B cell (primary cell): ENCODE measurements around the gene S100A1. TPM values are rescaled to one million over a fixed set of nuclear protein-coding genes. Genes with fewer than 3 reads are reported as not detected.

Source experiments
- ATAC-seq: fragments of 200-7000 bp; cut with Tn5 transposase; one replicate; pipeline ENCODE4 v1.10.0; 2021; ENCODE audit warnings: low read depth, mild to moderate bottlenecking, moderate number of reproducible peaks, moderate library complexity
- CTCF ChIA-PET: fragments of 350-600 bp; sonication (Branson Sonifier 250); formaldehyde crosslinking; loops from one replicate; lab custom pipeline; 2021; ENCODE audit warnings: antibody characterized with exemption, inconsistent platforms; lab: Charles Lee
- POLR2A ChIA-PET: fragments of 350-600 bp; sonication (Branson Sonifier 250); formaldehyde crosslinking; loops from one replicate; lab custom pipeline; 2021; ENCODE audit warnings: antibody characterized with exemption; lab: Charles Lee
- DNase-seq: peaks from one replicate; pipeline ENCODE4 v3.0.0; 2013
- H2AFZ ChIP-seq: 2 replicates; pipeline ENCODE4 v1.6.1; 2012; ENCODE audit warnings: mild to moderate bottlenecking, low read depth, low read length; ENCODE audit not compliant: insufficient read depth, poor library complexity, severe bottlenecking
- H3K27ac ChIP-seq, 2 donors: 1 replicate in 1 of 2; 2 replicates in 1 of 2; pipeline ENCODE4 v1.5.1; 2012 to 2013; ENCODE audit warnings: low read length in 2 of 2, mild to moderate bottlenecking in 2 of 2, moderate library complexity in 1 of 2
- H3K27me3 ChIP-seq, 4 experiments: fragments of 200-600 bp in 1 of 4; sonication (generic) in 1 of 4; replicated peaks in 1 of 4; 1 replicate in 2 of 4; 2 replicates in 2 of 4; pipeline versions ENCODE4 v1.6.1 to v1.7.0; 2013 to 2016; ENCODE audit warnings: low read length in 3 of 4, mild to moderate bottlenecking in 2 of 4, mixed read lengths in 1 of 4, moderate library complexity in 1 of 4; ENCODE audit not compliant: insufficient read depth in 4 of 4, control insufficient read depth in 3 of 4; ENCODE audit errors: control extremely low read depth in 1 of 4
- H3K36me3 ChIP-seq, 2 experiments: replicated peaks in 1 of 2; 1 replicate in 1 of 2; 2 replicates in 1 of 2; pipeline versions ENCODE4 v1.6.1 to v1.7.1; 2013; ENCODE audit warnings: low read length in 1 of 2; ENCODE audit not compliant: insufficient read depth in 2 of 2, control insufficient read depth in 1 of 2; ENCODE audit errors: control extremely low read depth in 1 of 2, extremely low read depth in 1 of 2
- H3K4me1 ChIP-seq, 2 donors: fragments of 200-600 bp in 1 of 2; sonication (generic) in 1 of 2; 1 replicate in 1 of 2; 2 replicates in 1 of 2; pipeline versions ENCODE4 v1.5.1 to v1.6.1; 2013 to 2017; ENCODE audit warnings: low read length in 2 of 2; ENCODE audit not compliant: control insufficient read depth in 2 of 2, insufficient read depth in 2 of 2
- H3K4me2 ChIP-seq: replicated peaks from 2 replicates; pipeline ENCODE3; 2012; ENCODE audit warnings: mild to moderate bottlenecking, low read depth, low read length; ENCODE audit not compliant: poor library complexity, severe bottlenecking
- H3K4me3 ChIP-seq, 5 experiments: fragments of 200-600 bp in 1 of 5; sonication (generic) in 1 of 5; 1 replicate in 3 of 5; 2 replicates in 2 of 5; pipeline versions ENCODE4 v1.5.1 to v1.7.0; 2011 to 2016; ENCODE audit warnings: low read length in 4 of 5, mild to moderate bottlenecking in 4 of 5, low read depth in 2 of 5, control low read depth in 1 of 5, moderate library complexity in 1 of 5; ENCODE audit not compliant: insufficient read depth in 1 of 5; ENCODE audit errors: control extremely low read depth in 1 of 5, extremely low read depth in 1 of 5
- H3K79me2 ChIP-seq: fragments of 200-600 bp; sonication (generic); one replicate; pipeline ENCODE4 v1.6.0; 2016; ENCODE audit warnings: low read length; ENCODE audit not compliant: control insufficient read depth, insufficient read depth
- H3K9ac ChIP-seq: fragments of 200-600 bp; sonication (generic); 2 replicates; pipeline ENCODE4 v1.6.1; 2017; ENCODE audit warnings: mild to moderate bottlenecking, low read length, moderate library complexity
- H3K9me3 ChIP-seq, 3 donors: one replicate each; pipeline versions ENCODE4 v1.6.1 to v1.7.1; 2013; ENCODE audit warnings: low read length in 2 of 3; ENCODE audit not compliant: control insufficient read depth in 2 of 3, insufficient read depth in 1 of 3; ENCODE audit errors: control extremely low read depth in 1 of 3
- H4K20me1 ChIP-seq: 2 replicates; pipeline ENCODE4 v1.6.0; 2012; ENCODE audit warnings: mild to moderate bottlenecking, low read length; ENCODE audit not compliant: insufficient read depth, control insufficient read depth, poor library complexity, severe bottlenecking
- H3K27ac Mint-ChIP-seq: one replicate; pipeline ENCODE4 v1.8.0; 2021; ENCODE audit warnings: mixed read lengths
- H3K27me3 Mint-ChIP-seq: one replicate; pipeline ENCODE4 v1.8.0; 2021; ENCODE audit warnings: mixed read lengths
- H3K4me1 Mint-ChIP-seq: one replicate; pipeline ENCODE4 v1.8.0; 2021; ENCODE audit warnings: mixed read lengths
- H3K4me3 Mint-ChIP-seq: one replicate; pipeline ENCODE4 v1.8.0; 2021; ENCODE audit warnings: mixed read lengths
- H3K9me3 Mint-ChIP-seq: one replicate; pipeline ENCODE4 v1.8.0; 2022; ENCODE audit warnings: mixed read lengths; ENCODE audit not compliant: insufficient read depth
- EZH2 ChIP-seq: IDR thresholded peaks from 2 replicates; pipeline ENCODE4 v1.6.1; 2012; ENCODE audit warnings: borderline replicate concordance, low read depth, mild to moderate bottlenecking, moderate library complexity, low read length; ENCODE audit not compliant: insufficient read depth, poor library complexity, severe bottlenecking
- WGBS: methylation state at CpG from one replicate; pipeline ENCODE4 v1.1.5; 2013; ENCODE audit warnings: missing lambda C conversion rate; ENCODE audit not compliant: insufficient coverage; 5-methylcytosine and 5-hydroxymethylcytosine counted together
- intact Hi-C: fragments of 100-400 bp; cut with micrococcal nuclease; formaldehyde crosslinking; loops from one replicate; pipeline ENCODE4 v1.10.0; 2022
- polyA plus RNA-seq: library from polyadenylated mRNA; depleted of rRNA; stranded (reverse); fragments of >200 nt; gene quantifications from 2 replicates; pipeline ENCODE4 v1.2.3, GENCODE V29; 2012
- total RNA-seq, 2 donors: library from RNA; stranded (reverse); fragments of 120-200 nt in 1 of 2; gene quantifications; 1 replicate in 1 of 2; 2 replicates in 1 of 2; pipeline versions ENCODE4 v1.2.3 to v1.2.4, GENCODE V29; 2013 to 2022
- TF ChIP-seq, protein P1 (sequence below): fragments of 200-600 bp; IDR thresholded peaks from one replicate; pipeline ENCODE4 v1.8.0; 2022; ENCODE audit warnings: antibody characterized with exemption, mild to moderate bottlenecking

S100A1 gene
- total and polyA plus RNA-seq, 2 donors (not counting 1 experiment from before 2014, with no cell fraction given), result not detected

DNA sequence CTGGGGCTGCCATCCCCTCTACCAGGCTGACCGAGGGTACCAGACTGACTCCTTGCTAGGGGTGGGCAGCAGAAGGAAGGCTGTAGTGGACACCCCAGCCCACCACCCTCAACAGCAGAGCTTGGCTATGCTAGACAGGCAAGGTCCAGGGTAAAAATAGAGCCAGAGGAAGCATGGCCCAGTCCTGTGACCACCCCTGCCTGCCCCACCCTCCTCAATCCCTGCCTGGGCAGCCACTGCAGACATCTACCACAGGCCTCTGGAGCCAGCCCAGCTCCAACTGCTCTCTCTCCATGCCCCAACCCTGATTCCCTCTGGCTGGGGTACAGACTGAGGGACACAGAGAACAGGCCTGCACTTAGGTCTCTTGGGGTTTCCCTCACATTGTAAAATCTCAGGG lies 1.7 kb downstream of the S100A1 start:
- no peak overlapping the region for H3K27ac Mint-ChIP-seq
- Histone ChIP-seq H3K27me3 (peaks cover 0 to 4% (median 0%) of the 10 kb centered on the region in 4 experiments), H2AFZ (no peak overlapping the region), H3K79me2 (peaks cover 8% of the 10 kb centered on the region), H3K9ac (no peak overlapping the region), H3K4me1 (peaks cover 13 to 37% of the 10 kb centered on the region in 2 donors), H3K4me3 (no peak overlapping the region), H3K27ac (no peak overlapping the region), H4K20me1 (no peaks in the 10 kb centered on the region), H3K36me3 (no peaks in the 10 kb centered on the region), H3K4me2 (no peak overlapping the region), H3K9me3 (peaks cover 0 to 7% (median 0%) of the 10 kb centered on the region in 3 donors)
- TF ChIP-seq EZH2, result no peak
- TF ChIP-seq, protein P1, sequence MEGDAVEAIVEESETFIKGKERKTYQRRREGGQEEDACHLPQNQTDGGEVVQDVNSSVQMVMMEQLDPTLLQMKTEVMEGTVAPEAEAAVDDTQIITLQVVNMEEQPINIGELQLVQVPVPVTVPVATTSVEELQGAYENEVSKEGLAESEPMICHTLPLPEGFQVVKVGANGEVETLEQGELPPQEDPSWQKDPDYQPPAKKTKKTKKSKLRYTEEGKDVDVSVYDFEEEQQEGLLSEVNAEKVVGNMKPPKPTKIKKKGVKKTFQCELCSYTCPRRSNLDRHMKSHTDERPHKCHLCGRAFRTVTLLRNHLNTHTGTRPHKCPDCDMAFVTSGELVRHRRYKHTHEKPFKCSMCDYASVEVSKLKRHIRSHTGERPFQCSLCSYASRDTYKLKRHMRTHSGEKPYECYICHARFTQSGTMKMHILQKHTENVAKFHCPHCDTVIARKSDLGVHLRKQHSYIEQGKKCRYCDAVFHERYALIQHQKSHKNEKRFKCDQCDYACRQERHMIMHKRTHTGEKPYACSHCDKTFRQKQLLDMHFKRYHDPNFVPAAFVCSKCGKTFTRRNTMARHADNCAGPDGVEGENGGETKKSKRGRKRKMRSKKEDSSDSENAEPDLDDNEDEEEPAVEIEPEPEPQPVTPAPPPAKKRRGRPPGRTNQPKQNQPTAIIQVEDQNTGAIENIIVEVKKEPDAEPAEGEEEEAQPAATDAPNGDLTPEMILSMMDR, result no peak
- H3K4me1 Mint-ChIP-seq, result peaks cover 31% of the 10 kb centered on the region
- DNase-seq, result no peak
- ChIA-PET CTCF (interaction anchor here (1.1 to 1.3 kb wide), 3 partner anchors 58 to 120 kb away, joined by 3 read pairs; no protein-coding TSS in a partner anchor), POLR2A (no interaction called here)
- H3K4me3 Mint-ChIP-seq, result no peak overlapping the region
- no CpG with 5 or more reads among the region's 1 CpG for WGBS
- ATAC-seq, result no peak
- no peaks in the 10 kb centered on the region for H3K27me3 Mint-ChIP-seq
- H3K9me3 Mint-ChIP-seq, result no peaks in the 10 kb centered on the region
- intact Hi-C loops, result loop anchor here (10.0 kb wide), 1 partner anchor 95 kb away; the partner anchor contains the start of gene S100A6

DNA sequence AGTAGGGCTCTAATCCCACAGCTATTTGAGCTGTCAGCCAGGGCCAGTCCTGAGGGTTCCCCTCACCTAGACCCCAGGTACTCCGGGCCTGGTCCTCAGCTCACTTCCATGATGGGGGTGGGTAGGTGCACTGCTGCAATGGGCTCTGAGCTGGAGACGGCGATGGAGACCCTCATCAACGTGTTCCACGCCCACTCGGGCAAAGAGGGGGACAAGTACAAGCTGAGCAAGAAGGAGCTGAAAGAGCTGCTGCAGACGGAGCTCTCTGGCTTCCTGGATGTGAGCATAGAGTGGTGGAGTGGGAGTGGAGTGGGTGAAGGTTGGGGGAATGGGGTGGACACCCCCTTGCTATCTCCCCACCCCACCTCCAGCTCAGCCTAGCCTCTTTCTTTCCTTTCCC lies 2.1 kb downstream of the S100A1 start:
- H3K36me3 ChIP-seq, result no peaks in the 10 kb centered on the region
- H3K9me3 Mint-ChIP-seq, result no peaks in the 10 kb centered on the region

More for the DNA sequence above, 2.1 kb downstream of the S100A1 start:
- Histone ChIP-seq H3K4me3 (no peak overlapping the region), H3K27me3 (peaks cover 0 to 4% (median 0%) of the 10 kb centered on the region in 4 experiments), H3K9me3 (peaks cover 0 to 7% (median 0%) of the 10 kb centered on the region in 3 donors), H3K79me2 (peaks cover 13% of the 10 kb centered on the region), H3K4me1 (peaks cover 13 to 42% of the 10 kb centered on the region in 2 donors), H3K9ac (no peak overlapping the region), H2AFZ (no peak overlapping the region), H4K20me1 (peaks cover under 1% of the 10 kb centered on the region), H3K27ac (no peak overlapping the region), H3K4me2 (no peak overlapping the region)
- TF ChIP-seq, protein P1, result no peak
- TF ChIP-seq EZH2, result no peak
- no peak for DNase-seq
- H3K27me3 Mint-ChIP-seq, result no peaks in the 10 kb centered on the region
- H3K4me3 Mint-ChIP-seq, result no peak overlapping the region
- no peak for ATAC-seq
- ChIA-PET POLR2A (interaction anchor here (0.5 kb wide), 1 partner anchor 209 kb away, joined by 7 read pairs; no protein-coding TSS in a partner anchor), CTCF (interaction anchor here (1.1 kb wide), 1 partner anchor 58 kb away, joined by 3 read pairs; no protein-coding TSS in a partner anchor)
- H3K4me1 Mint-ChIP-seq, result peaks cover 35% of the 10 kb centered on the region
- WGBS, result 100% methylated on average over 6 of the region's 7 CpGs
- intact Hi-C loops, result loop anchor here (10.0 kb wide), 1 partner anchor 96 kb away; the partner anchor contains the start of gene S100A6
- no peak overlapping the region for H3K27ac Mint-ChIP-seq
